GM18873 (cell line): Measurements from ENCODE around the gene PPARD.

Experiments
- ATAC-seq: cut with Tn5 transposase; IDR thresholded peaks from one replicate; pipeline ENCODE4 v1.9.1; 2021; ENCODE audit warnings: mild to moderate bottlenecking, moderate library complexity, moderate number of reproducible peaks; ENCODE audit not compliant: unreplicated experiment, low FRiP score

PPARD gene

GRCh38 chr6:35461270-35461669, 118.9 kb downstream of the PPARD start:
- no peak for ATAC-seq

DNA sequence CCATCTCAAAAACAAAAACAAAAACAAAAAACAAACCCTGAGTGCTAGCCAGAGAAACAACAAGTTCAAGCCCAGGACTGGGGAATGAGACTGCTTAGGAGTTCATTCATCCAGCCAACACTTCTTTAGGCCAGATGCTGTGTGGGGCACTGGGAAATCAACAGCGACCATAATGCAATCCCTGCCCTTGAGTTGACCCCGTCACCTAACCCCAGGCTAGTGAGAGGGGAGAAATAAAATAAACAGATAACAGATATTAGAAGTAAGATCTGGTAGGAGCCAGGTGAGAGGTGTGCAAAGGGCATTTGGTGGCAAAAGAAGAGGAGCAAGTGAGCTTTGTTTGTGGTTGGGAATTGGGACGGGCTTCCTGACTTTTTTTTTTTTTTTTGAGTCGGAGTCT, 120.9 kb downstream of the PPARD start:
- ATAC-seq, result no peak

GRCh38 chr6:35465646-35466045, 123.3 kb downstream of the PPARD start:
- ATAC-seq, result no peak

DNA sequence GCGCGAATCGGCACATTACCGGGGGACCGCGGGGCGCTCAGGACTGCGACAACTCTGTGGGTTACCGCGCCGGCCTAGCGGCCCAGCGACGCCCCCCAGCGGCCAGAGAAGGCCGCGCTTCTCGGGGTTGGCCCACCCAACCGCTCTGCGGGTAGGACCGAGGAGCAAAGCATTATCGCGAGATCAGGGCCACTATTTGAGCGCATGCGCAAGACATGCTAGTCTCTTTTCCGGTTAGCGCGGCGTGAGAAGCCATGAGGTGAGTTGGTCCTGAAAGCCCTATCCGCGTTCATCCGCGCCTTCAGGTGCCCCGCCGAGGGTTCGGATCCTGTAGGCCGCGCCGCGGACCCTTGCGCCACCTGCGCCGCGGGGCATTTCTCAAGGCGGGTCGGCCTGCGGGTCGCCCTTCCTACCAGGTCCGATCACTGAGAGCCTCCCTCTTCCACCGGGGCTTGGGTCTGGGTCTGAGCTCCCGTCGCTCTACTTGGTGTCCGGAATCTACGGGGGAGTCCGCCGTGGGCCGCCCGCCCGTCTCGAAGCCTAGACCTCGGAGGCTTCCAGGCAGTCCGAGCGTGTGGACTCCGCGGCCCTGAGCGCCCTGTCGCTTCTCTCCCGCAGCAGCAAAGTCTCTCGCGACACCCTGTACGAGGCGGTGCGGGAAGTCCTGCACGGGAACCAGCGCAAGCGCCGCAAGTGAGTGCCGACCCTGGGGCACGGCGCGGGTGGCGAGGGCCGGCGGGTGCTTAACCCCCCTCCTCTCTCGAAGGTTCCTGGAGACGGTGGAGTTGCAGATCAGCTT, 126.0 kb downstream of the PPARD start, which contains the start of gene RPL10A:
Gene RPL10A (plus strand): TSS at position 221 of the 799 bp plus-strand sequence. CDS start 34 bp downstream, at position 255.
- peak; percentile 63 for ATAC-seq

- ATAC-seq, result no peak
Observed at GRCh38 chr6:35468980-35469750, 126.8 kb downstream of the PPARD start.

DNA sequence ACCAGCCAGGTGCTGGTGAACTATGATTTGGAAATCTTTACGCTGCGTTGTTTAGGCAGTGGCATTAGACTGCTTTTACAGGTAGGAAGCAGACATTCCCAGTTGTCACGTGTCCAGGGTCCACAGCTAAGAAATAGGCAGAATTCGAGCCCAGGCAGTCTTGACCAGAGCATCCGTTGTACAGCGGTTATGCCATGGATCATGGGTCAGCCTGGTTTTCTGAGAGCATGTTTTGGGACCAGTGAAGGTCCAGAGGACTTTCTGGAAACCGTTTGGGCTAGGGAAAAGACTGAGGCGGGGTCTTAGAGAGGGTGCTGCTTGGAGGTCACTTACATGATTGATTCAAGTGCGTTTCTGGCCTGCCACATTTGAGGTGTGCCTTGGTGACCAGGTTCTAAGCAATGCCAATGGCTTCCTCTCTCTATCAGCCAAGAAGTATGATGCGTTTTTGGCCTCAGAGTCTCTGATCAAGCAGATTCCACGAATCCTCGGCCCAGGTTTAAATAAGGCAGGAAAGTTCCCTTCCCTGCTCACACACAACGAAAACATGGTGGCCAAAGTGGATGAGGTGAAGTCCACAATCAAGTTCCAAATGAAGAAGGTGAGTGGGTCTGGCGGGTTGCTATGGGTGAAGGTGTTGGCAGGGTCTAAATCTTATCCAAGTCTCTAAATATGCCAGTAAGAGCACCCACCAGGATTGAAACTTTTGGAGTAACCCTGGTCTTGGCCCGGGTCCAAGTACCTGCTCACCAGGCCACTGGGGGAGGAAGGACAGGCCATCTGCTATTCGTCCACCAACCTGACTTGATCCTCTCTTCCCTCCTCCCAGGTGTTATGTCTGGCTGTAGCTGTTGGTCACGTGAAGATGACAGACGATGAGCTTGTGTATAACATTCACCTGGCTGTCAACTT, 127.6 kb downstream of the PPARD start:
- no peak for ATAC-seq

DNA sequence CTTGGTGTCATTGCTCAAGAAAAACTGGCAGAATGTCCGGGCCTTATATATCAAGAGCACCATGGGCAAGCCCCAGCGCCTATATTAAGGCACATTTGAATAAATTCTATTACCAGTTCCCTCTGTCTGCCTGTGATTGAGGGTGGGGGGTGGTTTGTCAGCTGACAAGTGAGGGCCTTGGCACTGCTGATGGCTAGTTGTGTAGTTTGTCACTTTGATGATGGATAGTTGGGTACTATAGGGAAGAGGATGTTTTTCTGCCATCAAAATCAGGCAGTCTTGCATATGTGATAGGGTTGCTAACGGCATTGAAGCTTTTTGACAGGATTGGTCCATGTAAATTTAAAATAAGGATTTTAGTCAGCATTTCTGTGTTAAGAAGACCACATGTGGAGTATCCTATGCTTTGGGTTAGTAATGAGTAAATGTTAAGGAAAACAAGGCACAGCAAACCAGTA, 128.3 kb downstream of the PPARD start:
- ATAC-seq, result no peak

DNA sequence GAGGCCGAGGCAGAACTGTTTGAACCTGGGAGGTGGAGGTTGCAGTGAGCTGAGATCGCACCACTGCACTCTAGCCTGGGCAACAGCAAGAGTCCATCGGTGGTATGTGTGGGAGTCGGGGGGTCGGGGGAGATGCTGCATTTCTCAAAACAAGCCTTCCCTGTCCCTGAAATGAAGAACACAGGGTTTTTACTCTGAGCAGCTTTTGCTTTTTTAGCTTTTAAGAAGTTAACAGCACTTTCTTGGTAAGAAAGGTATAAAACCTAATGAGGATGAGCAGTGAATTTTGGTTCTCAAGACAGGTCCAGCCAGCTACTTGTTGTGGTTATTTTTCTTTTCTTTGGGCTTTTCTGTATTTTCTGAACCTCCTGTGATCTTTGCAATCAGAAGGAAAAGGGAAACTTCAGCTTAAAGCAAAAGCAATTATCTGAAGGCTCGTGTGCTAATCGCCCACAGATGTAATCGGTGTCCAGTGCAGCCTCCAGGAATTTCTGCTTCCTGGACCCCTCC, 129.5 kb downstream of the PPARD start:
- ATAC-seq, result no peak

- no peak for ATAC-seq
Observed at GRCh38 chr6:35473075-35473849, 130.9 kb downstream of the PPARD start.

DNA sequence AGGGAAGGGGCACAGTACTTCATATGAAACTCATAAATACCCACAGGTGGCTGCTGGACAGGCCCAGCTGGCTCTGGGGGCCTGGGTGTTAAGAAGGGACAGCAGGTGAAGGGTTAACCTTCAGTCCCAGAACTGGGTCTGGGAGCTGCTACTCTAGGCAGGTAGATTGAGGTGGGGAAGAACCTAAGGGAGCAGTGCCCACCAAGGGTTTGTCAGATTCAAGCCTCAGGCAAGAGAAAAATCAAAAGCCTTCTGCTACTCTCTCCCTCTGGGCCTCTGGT, 131.4 kb downstream of the PPARD start:
- ATAC-seq, result no peak

DNA sequence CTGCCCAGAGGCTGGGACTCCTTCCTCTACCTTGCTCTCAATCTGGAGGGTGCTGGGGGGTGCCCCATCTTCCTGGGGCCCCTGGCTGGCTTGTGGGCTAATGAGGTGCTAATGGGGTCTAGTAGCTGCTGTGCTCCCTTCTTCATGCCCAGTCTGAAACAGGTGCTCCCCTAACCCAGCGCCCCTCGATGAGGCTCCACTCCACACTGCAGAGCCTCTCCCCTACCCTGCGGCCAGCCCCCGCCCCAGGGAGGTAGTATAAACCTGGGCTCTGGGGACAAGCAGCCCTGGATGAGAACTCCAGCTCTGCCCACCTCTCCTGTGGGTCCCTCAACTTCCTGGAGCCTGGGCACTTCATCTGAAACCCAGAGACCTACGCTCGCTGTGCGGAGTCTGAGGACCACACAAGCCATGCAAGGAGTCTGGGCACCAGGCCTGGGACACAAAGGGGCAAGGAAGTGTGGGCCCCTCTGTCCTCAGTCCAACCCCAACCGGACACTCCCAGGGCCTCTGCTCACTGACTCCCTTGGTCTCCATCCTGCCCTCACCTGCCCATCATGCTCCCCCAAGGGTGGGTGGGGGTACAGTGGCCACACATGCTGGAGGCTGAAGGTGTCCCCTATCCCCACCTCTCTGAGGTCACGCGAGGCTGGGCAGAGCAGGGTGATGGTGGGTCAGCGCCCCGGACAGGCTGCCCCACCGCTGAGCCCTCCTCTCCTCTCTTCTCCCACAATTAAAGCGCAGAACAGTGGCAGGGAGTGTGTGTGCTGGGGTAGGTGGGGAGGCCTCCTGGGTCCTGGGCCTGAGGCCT, 132.0 kb downstream of the PPARD start:
- no peak for ATAC-seq

GRCh38 chr6:35474942-35475570, 132.7 kb downstream of the PPARD start:
- ATAC-seq, result no peak

DNA sequence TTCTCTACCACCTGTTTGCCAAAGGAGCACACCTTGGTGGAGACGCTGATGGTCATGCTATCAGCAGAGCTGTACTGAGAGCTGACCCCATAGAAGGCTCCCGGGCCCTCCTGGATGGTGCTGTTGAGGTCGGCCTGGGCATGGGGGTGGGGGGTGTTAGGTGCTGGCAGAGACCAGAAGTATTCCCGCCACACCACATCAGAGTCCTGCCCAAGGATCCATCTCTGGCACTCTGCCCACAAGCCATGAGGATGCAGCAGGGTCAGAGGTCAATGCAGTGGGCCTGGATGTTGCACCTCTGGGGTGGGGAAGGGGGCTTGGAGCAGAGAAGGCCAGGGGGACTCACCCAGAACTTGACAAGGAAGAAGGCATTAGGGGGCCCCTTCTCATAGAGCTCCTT, 133.2 kb downstream of the PPARD start:
- ATAC-seq, result no peak

DNA sequence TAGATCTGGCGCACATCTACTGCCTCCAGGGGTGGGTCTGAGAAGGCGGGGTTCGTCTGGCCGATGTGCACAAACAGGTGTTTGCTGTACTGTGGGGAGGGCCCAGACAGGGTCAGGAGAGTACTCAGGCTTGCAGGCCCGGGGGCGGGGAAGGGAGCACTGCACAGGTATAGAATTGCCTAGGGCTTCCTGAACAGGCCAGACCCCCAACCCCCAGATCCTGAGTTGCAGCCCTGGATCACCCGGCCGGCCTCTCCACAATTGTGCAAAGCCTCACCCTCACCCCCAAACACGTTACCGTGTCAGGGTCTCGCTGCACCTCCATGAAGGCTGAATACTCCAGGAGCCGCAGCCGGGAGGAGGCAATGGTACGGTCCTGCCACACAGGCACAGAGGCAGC, 133.6 kb downstream of the PPARD start:
- ATAC-seq, result no peak

DNA sequence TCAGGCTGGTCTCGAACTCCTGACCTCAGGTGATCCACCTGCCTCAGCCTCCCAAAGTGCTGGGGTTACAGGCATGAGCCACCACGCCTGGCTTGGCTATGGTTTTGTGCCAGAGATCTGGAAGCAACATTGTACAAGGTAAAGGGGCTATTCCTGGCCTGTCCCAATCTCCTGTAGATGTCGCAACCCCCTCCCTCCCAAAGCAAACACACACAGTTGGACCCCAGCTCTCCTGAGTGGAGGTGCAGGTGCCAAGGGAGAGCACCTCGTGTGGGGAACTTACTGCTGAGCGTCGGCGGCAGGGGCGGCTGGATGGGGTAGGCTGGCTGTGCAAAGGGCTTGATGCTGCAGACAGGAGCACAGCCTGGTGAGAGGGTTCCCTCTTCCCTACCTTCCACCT, 134.7 kb downstream of the PPARD start:
- no peak for ATAC-seq
